ENCODE results near the gene FAM89A.

The FAM89A gene

GRCh38 chr1:230983811-230984210 is 56.2 kb downstream of the FAM89A start:
- peak in 1 of 2 experiments; percentile 44 for DNase-seq
- TF ChIP-seq POLR2A (IDR thresholded peaks at IDR 0.05; ENCODE audit: low read length): no peak
- TF ChIP-seq GATA1 (IDR thresholded peaks at IDR 0.05; ENCODE audit: low read depth, low read length): no peak

- no peak for TF ChIP-seq POLR2A (IDR thresholded peaks at IDR 0.05; ENCODE audit: low read length)
- no peak for TF ChIP-seq GATA1 (IDR thresholded peaks at IDR 0.05; ENCODE audit: low read depth, low read length)
- DNase-seq: no peak
Measured at GRCh38 chr1:230982696-230983095, 57.4 kb downstream of the FAM89A start.

- TF ChIP-seq POLR2A (IDR thresholded peaks at IDR 0.05; ENCODE audit: low read length): no peak
- TF ChIP-seq GATA1 (IDR thresholded peaks at IDR 0.05; ENCODE audit: low read depth, low read length): no peak
- DNase-seq: peak; percentile 29 to 39
Measured at GRCh38 chr1:230979952-230980351, 60.1 kb downstream of the FAM89A start.

GRCh38 chr1:230979389-230979716 is 60.7 kb downstream of the FAM89A start:
- no peak for DNase-seq
- TF ChIP-seq POLR2A (IDR thresholded peaks at IDR 0.05; ENCODE audit: low read length) (no peak), GATA1 (IDR thresholded peaks at IDR 0.05; ENCODE audit: low read depth, low read length) (no peak)

DNA sequence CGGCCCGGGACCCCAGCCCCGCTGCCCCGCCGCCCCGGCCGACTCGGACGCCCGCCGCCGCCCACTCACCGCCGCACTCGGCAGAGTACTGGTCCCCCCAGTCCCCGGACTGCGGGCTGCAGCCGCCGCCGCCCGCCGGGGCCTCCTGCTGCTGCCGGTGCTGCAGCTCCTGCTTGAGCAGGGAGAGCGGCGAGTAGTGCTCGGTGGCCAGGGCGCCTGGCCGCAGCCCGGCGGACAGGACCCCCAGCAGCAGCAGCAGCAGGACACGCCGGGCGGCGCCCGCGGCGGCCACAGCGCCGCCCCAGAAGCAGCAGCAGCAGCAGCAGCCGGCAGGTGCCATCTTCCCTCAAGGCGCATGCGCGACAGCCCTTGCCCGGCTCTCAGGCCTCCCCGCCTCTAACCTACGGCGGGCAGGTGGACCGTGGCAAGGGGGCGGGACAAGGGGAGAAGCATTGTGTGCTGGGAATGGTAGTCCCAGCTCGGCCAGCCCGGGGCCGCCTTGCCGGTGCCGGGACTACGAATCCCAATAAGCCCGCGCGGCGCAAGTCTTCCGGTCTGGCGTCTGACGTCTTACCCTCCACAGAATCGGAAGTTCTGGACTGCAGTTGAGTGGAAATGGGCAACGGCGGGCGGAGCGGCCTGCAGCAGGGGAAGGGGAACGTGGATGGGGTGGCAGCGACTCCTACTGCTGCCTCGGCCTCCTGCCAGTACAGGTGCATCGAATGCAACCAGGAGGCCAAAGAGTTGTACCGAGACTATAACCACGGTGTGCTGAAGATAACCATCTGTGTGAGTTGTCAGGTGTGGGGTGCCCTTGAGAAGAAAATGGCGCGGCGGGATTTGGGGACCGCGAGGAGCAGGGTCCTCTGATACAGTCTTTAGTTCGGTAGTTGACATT is 61.3 kb downstream of the FAM89A start, which contains the start of the genes ARV1 and TTC13:
TSS of gene ARV1 (plus strand) at position 604 of the 898 bp plus-strand sequence. CDS start at position 616, 12 bp downstream.
TSS of gene TTC13 (minus strand) at position 371 of the 898 bp plus-strand sequence. CDS start at position 340, 31 bp downstream.
- DNase-seq: peak; percentile 99
- peak; percentile 98 for TF ChIP-seq POLR2A (IDR thresholded peaks at IDR 0.05; ENCODE audit: low read length)
- TF ChIP-seq GATA1 (IDR thresholded peaks at IDR 0.05; ENCODE audit: low read depth, low read length): no peak

- DNase-seq: peak; percentile 72 to 75
Measured at GRCh38 chr1:230977761-230978490, 62.1 kb downstream of the FAM89A start.

DNA sequence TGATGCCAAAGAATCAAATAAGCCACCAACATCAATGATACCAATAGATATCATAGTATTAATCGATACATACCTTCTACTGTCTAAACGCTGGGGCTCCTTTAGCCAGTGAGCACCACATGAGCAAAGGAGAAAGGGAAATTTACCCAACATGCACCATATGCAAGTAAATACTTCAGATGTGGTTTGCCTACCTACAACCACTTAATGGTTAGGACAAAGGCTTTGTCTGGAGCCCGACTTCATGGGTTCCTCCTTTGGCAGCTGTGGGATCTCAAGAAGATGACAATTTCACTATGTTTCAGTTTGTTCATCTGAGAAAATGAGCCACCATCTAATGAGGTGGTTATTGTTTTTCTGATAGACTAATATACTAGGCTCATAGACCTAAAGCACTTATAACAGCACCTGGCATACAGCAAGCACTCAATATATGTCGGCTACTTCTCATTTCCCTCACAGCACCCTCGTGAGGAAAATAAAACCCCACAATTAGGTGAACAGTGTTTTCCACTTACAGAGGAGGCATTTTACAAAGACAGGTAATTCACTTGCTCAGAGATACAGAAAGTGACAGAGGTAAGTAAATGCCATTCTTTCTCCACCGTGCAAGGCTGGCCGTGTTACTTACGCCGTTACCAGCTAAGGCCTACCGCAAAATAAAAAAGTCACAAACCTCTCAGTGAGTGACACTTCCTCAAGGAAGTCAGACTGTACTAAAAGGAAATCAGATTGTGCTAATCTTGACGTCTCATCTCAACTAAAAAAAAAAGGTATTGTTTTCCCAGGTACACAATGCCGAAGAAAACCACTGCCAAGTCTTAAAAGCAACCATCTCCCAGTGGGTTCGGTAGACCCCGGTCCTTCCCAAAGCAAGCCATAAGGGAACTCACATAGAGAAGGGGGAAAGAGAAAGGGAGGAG is 63.0 kb downstream of the FAM89A start:
- no peak for TF ChIP-seq POLR2A (IDR thresholded peaks at IDR 0.05; ENCODE audit: low read length)
- TF ChIP-seq GATA1 (IDR thresholded peaks at IDR 0.05; ENCODE audit: low read depth, low read length): no peak
- DNase-seq: peak; percentile 43 to 55

More at GRCh38 chr1:230977761-230978490, 62.1 kb downstream of the FAM89A start:
- TF ChIP-seq GATA1 (IDR thresholded peaks at IDR 0.05; ENCODE audit: low read depth, low read length) (no peak), POLR2A (IDR thresholded peaks at IDR 0.05; ENCODE audit: low read length) (no peak)

GRCh38 chr1:230976360-230976759 is 63.7 kb downstream of the FAM89A start:
- no peak for DNase-seq
- no peak for TF ChIP-seq POLR2A (IDR thresholded peaks at IDR 0.05; ENCODE audit: low read length)
- TF ChIP-seq GATA1 (IDR thresholded peaks at IDR 0.05; ENCODE audit: low read depth, low read length): no peak

DNA sequence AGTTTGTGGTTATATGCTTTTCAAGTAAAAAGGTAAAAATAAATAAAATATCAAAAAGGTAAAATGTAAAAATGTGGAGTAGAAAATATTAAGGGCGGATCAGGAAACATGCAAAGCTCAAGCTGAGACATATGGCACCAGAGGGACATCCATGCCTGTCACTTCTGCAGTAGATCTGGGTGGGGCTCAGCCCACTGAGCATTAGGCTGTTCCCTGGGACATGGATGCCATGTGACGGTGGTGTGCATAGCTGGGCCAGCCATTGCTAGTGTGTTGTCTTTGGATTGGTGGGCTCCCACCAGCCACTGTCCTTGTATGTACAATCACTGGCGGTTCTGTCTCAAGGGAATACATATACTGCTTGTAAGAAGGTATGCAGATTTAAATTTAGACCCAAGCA is 64.4 kb downstream of the FAM89A start:
- DNase-seq: peak; percentile 17 to 46
- TF ChIP-seq GATA1 (IDR thresholded peaks at IDR 0.05; ENCODE audit: low read depth, low read length) (no peak), POLR2A (IDR thresholded peaks at IDR 0.05; ENCODE audit: low read length) (peak; percentile 3)

- TF ChIP-seq GATA1 (IDR thresholded peaks at IDR 0.05; ENCODE audit: low read depth, low read length): no peak
- TF ChIP-seq POLR2A (IDR thresholded peaks at IDR 0.05; ENCODE audit: low read length): no peak
- peak in 1 of 2 experiments; percentile 18 for DNase-seq
Measured at GRCh38 chr1:230972855-230973271, 67.2 kb downstream of the FAM89A start.

DNA sequence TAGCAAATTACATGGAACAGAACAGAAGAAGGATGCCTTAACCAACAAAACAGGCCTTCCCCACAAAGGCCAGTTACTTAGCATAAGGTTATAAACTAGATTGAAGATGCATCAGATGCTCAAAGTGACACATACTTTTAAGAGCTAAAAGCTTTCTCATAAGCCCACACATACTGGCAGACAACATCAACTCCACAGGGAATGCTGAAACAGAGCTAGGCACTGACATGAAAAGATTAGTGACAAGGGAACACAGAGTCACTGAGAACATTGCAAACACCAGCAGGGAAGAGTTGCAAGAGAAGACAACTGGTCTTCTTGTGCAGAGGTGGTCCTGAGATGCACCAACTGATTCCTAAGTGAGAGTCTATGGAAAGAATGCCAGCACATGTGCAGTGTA is 68.3 kb downstream of the FAM89A start:
- no peak for DNase-seq
- no peak for TF ChIP-seq GATA1 (IDR thresholded peaks at IDR 0.05; ENCODE audit: low read depth, low read length)
- TF ChIP-seq POLR2A (IDR thresholded peaks at IDR 0.05; ENCODE audit: low read length): no peak

DNA sequence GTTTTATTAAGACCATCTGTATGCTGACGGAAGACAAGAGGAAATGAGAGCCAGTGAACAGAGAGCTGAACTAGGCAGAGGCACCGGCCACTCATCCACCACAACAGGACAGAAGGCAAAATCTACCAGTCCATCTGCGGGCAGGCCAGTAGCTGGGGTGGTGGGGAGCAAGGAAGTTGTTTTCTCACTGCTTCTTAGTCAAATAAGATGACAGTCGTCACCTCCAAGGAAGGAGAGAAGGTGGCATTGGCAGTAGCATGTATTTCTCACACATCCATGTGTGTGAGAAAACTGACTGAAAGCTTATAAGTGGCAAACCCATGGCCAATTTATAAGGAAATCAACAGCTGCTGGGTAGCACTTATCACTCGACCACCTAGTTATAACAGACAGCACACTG is 69.6 kb downstream of the FAM89A start:
- DNase-seq: no peak
- TF ChIP-seq POLR2A (IDR thresholded peaks at IDR 0.05; ENCODE audit: low read length) (no peak), GATA1 (IDR thresholded peaks at IDR 0.05; ENCODE audit: low read depth, low read length) (no peak)
